ENCODE data around the gene DTX3L. TPM values are rescaled to one million over a fixed set of nuclear protein-coding genes. Genes with fewer than 3 reads are reported as not detected.

DTX3L gene
- total RNA-seq, 1 donor from 2014 or later = 17.3 TPM

DNA sequence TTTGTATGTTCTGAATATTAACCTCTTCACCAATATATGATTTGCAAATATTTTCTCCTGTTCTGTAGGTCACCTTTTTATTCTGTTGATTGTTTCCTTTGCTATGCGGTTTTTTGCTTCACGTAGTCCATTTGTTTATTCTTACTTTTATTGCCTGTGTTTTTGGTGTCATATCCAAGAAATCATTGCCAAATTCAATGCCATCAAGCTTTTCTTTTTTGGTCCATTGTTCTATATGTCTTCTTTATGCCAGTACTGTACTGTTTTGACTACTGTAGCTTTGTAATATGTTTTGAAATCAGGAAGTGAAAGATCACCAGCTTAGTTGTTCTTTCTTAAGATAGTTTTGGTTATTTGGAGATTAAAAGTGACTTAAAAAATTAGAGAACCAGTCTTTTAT lies 17.5 kb downstream of the DTX3L start:
- Mint-ChIP-seq H3K4me1 (ENCODE audit: unreplicated experiment) (no peaks in the 10 kb centered on the region), H3K9me3 (peaks cover 7% of the 10 kb centered on the region), H3K36me3 (no peaks in the 10 kb centered on the region), H3K27ac (no peak overlapping the region), H3K27me3 (peaks cover 18% of the 10 kb centered on the region), H3K4me3 (no peak overlapping the region)
- no peak for DNase-seq (ENCODE audit: extremely low spot score, unreplicated experiment)
- TF ChIP-seq, protein P1, sequence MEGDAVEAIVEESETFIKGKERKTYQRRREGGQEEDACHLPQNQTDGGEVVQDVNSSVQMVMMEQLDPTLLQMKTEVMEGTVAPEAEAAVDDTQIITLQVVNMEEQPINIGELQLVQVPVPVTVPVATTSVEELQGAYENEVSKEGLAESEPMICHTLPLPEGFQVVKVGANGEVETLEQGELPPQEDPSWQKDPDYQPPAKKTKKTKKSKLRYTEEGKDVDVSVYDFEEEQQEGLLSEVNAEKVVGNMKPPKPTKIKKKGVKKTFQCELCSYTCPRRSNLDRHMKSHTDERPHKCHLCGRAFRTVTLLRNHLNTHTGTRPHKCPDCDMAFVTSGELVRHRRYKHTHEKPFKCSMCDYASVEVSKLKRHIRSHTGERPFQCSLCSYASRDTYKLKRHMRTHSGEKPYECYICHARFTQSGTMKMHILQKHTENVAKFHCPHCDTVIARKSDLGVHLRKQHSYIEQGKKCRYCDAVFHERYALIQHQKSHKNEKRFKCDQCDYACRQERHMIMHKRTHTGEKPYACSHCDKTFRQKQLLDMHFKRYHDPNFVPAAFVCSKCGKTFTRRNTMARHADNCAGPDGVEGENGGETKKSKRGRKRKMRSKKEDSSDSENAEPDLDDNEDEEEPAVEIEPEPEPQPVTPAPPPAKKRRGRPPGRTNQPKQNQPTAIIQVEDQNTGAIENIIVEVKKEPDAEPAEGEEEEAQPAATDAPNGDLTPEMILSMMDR (conservative IDR thresholded peaks at IDR 0.05) = no peak

DNA sequence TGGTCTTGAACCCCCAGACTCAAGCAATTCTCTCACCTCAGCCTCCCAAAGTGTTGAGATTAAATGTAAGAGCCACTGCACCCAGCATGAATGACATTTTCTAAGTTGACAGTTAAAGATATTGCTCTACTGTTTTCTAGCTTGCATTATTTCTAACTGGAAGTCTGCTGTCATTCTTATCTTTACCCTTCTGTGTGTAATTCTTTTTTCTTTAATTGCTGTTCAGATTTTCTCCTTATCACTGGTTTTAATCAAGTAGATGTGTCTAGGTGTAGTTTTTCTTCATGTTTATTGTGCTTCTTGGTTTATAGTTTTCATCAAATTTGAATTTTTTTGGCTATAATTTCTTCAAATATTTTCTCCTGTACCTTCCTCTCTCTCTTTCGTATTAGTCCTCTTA lies 18.3 kb downstream of the DTX3L start:
- no peak for DNase-seq (ENCODE audit: extremely low spot score, unreplicated experiment)
- H3K27me3 Mint-ChIP-seq = peaks cover 13% of the 10 kb centered on the region
- TF ChIP-seq, protein P1 (conservative IDR thresholded peaks at IDR 0.05) = no peak
- H3K4me1 Mint-ChIP-seq (ENCODE audit: unreplicated experiment) = no peaks in the 10 kb centered on the region
- no peak overlapping the region for H3K4me3 Mint-ChIP-seq
- H3K36me3 Mint-ChIP-seq = no peaks in the 10 kb centered on the region
- H3K9me3 Mint-ChIP-seq = peaks cover 7% of the 10 kb centered on the region
- H3K27ac Mint-ChIP-seq = no peak overlapping the region

DNA sequence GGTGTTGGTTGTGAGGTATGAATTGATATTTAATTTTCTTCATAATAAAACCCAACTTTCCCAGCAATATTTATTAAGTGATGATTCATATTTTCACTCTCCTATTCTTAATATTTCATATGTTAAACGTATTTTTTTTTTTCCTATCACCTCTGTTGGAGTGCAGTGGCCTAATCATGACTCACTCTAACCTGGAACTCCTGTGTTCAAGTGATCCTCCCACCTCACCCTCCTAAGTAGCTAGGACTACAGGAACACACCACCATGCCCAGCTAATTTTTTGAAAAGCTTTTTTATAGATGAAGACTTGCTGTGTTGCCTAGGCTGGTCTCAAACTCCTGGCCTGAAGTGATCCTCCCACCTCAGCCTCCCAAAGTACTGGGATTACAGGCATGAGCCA lies 22.0 kb downstream of the DTX3L start:
- H3K9me3 Mint-ChIP-seq = peaks cover 7% of the 10 kb centered on the region
- H3K4me1 Mint-ChIP-seq (ENCODE audit: unreplicated experiment) = no peaks in the 10 kb centered on the region
- H3K27me3 Mint-ChIP-seq = no peaks in the 10 kb centered on the region
- no peak overlapping the region for H3K4me3 Mint-ChIP-seq
- TF ChIP-seq, protein P1 (conservative IDR thresholded peaks at IDR 0.05) = no peak
- DNase-seq (ENCODE audit: extremely low spot score, unreplicated experiment) = no peak
- H3K27ac Mint-ChIP-seq = no peak overlapping the region
- no peaks in the 10 kb centered on the region for H3K36me3 Mint-ChIP-seq

DNA sequence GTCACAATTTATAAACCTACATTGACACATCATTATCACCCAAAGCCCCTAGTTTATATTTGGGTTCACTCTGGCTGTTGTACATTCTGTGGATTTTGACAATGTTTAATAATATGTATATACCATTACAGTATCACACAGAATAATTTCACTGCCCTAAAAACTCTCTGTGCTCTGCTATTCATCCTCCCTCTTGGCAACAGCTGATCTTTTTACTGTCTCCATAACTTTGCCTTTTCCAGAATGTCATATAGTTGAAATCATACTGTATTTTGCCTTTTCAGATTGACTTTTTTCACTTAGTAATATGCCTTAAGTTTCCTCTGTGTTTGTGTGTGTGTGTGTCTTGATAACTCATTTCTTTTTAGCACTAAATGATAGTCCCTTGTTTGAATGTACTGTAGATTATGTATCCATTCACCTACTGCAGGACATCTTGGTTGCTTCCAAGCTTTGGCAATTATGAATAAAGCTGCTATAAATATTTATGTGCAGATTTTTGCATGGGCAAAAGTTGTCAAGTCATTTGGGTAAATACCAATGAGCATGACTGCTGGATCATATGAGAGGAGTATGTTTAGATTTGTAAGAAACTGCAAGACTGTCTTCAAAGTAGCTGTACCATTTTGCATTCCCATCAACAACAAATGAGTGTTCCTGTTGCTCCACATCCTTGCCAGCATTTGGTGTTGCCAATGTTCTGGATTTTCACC lies 22.8 kb downstream of the DTX3L start:
- H3K27me3 Mint-ChIP-seq = no peaks in the 10 kb centered on the region
- no peak overlapping the region for H3K4me3 Mint-ChIP-seq
- DNase-seq (ENCODE audit: extremely low spot score, unreplicated experiment) = no peak
- H3K4me1 Mint-ChIP-seq (ENCODE audit: unreplicated experiment) = no peaks in the 10 kb centered on the region
- no peaks in the 10 kb centered on the region for H3K36me3 Mint-ChIP-seq
- no peaks in the 10 kb centered on the region for H3K9me3 Mint-ChIP-seq
- TF ChIP-seq, protein P1 (conservative IDR thresholded peaks at IDR 0.05) = no peak
- H3K27ac Mint-ChIP-seq = no peak overlapping the region

DNA sequence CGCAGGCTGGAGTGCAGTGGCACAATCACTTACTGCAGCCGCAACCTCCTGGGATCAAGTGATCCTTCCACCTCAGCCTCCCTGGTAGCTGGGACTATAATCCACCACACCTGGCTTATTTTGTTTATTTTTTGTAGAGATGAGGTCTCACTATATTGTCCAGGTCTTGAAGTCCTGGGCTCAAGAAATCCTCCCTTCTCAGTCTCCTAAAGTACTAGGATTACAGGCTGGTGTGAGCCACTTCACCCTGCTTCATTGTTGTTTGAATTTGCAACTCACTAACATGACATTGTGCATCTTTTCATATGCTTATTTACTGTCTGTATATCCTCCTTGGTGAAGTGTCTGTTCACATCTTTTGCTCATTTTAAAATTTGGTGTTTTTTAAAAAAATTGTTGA lies 23.4 kb downstream of the DTX3L start:
- Mint-ChIP-seq H3K4me3 (no peak overlapping the region), H3K36me3 (no peaks in the 10 kb centered on the region), H3K27me3 (no peaks in the 10 kb centered on the region), H3K9me3 (no peaks in the 10 kb centered on the region), H3K4me1 (ENCODE audit: unreplicated experiment) (no peaks in the 10 kb centered on the region), H3K27ac (no peak overlapping the region)
- DNase-seq (ENCODE audit: extremely low spot score, unreplicated experiment) = no peak
- TF ChIP-seq, protein P1 (conservative IDR thresholded peaks at IDR 0.05) = no peak

All from type B pancreatic cell (in vitro differentiated cells).